GM12801 (cell line): ENCODE results near the gene SHISAL2B.

Experiments used
- CTCF ChIP-seq: IDR thresholded peaks from one replicate; pipeline ENCODE4 v1.5.1; 2011; ENCODE audit warnings: control low read depth; ENCODE audit not compliant: insufficient read length; ENCODE audit errors: extremely low read depth

The SHISAL2B gene

GRCh38 chr5:64659289-64659688 is 31.0 kb upstream of the SHISAL2B start:
- no peak for TF ChIP-seq CTCF

- TF ChIP-seq CTCF, result no peak
Observed at GRCh38 chr5:64665243-64665642, 25.1 kb upstream of the SHISAL2B start.

DNA sequence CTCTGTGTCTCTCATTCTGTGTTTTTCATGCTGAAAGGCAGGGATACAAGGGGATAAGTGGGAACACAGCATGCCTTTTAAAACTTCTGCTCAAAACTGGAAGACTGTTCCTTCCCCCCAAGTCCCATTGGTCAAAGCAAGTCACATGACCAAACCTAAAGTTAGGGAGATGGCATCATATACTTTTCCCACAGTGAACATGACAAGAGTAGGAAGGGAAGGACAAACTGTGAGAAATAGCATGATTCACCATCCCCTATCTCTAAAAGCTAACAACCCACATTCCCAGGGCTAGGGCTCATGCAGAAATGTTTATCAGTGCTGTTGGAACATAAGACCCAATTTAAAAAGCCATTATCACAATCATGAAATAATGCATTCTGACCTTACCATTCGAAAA is 24.2 kb upstream of the SHISAL2B start:
- no peak for TF ChIP-seq CTCF

DNA sequence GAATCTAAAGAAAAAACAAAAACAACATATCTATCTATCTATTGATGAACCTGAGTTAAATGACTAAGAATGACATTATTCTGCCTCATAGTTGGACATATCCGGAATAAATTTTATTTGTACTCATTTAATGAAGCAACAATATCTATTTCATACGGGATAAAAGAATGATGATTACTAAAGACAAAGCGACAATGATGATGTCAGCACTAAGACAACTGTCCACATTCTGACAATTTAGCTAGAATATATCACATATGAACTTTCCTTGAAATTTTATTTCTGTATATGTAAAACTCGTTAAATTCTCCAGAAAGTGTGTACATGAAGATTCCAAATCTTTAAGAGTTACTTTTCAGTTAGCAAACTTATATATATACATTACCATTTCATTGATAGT is 23.2 kb upstream of the SHISAL2B start:
- no peak for TF ChIP-seq CTCF

GRCh38 chr5:64670277-64670676 is 20.0 kb upstream of the SHISAL2B start:
- TF ChIP-seq CTCF, result no peak

GRCh38 chr5:64671678-64672077 is 18.6 kb upstream of the SHISAL2B start:
- TF ChIP-seq CTCF, result no peak

DNA sequence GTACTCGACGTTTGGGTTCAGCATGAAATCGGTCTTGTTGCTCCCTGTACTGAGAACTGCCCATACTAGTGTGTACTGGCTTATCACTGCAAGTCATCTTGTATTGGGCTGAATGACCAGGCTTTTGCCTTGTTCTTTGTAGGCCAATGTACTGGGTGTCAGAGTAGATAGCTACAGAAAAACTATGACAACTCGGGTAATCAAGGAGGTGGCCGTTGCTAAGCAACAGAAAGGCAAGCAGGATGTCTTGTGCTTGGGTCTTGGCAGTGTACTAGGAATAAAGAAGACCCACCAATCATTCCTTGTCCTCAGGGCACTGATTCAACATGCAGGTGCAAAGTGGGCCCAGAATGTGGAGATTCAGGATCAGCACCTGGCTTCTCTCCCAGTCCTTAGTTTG is 11.9 kb upstream of the SHISAL2B start:
- TF ChIP-seq CTCF, result no peak

DNA sequence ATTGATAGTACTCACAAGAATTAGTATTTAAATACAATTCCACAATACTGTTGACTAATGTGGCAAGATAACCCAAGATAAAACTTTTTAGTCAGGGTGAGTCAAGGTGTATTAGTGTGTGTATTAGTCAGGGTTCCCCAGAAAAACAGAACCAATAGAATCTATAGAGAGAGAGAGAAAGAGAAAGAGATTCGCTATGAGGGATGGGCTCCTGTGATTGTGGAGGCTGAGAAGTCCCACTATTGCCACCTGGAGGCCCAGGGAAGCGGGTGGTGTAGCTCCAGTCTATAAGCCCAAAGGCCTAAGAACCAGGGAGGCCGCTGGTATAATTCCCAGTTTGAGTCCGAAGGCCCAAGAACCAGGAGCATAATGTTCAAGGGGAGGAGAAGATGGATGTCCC is 10.0 kb upstream of the SHISAL2B start:
- no peak for TF ChIP-seq CTCF
